AG10803 (cell line): Measurements from ENCODE around the gene FCHSD1.
A peak's percentile ranks its signal among the peaks of the same experiment; 100 is the strongest.

Source experiments
- DNase-seq: peaks from one replicate; pipeline ENCODE4 v3.0.0; 2010; ENCODE audit warnings: low read depth
- H3K4me3 ChIP-seq: 2 replicates; pipeline ENCODE4 v1.5.1; 2011; ENCODE audit warnings: mild to moderate bottlenecking, low read length, control low read depth
- TF ChIP-seq, protein P1 (sequence below): conservative IDR thresholded peaks from 2 replicates; pipeline ENCODE4 v1.5.1; 2011; ENCODE audit warnings: mild to moderate bottlenecking, low read length, control low read depth, inconsistent platforms

Gene FCHSD1

DNA sequence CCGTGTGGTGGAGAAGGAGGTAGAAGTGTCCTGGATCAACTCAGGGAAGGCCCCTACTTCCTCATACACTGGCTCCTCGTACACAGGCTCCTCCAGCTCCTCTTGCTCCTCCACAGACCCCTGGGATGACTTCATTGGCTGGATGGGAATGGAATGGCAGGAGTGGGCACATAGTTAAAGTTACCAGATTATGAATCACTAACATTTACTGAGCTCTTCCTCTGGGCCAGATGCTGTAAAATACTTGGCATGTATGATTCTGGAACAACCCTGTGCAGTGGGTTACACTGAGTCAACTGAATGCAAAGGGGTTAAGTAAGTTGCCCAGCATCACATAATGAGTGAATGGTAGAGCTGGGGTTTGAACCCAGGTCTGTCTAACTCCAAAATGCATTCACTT, 3.1 kb upstream of the FCHSD1 start:
- TF ChIP-seq, protein P1, sequence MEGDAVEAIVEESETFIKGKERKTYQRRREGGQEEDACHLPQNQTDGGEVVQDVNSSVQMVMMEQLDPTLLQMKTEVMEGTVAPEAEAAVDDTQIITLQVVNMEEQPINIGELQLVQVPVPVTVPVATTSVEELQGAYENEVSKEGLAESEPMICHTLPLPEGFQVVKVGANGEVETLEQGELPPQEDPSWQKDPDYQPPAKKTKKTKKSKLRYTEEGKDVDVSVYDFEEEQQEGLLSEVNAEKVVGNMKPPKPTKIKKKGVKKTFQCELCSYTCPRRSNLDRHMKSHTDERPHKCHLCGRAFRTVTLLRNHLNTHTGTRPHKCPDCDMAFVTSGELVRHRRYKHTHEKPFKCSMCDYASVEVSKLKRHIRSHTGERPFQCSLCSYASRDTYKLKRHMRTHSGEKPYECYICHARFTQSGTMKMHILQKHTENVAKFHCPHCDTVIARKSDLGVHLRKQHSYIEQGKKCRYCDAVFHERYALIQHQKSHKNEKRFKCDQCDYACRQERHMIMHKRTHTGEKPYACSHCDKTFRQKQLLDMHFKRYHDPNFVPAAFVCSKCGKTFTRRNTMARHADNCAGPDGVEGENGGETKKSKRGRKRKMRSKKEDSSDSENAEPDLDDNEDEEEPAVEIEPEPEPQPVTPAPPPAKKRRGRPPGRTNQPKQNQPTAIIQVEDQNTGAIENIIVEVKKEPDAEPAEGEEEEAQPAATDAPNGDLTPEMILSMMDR, result no peak
- peak; percentile 89 for DNase-seq
- H3K4me3 ChIP-seq, result no peak overlapping the region

DNA sequence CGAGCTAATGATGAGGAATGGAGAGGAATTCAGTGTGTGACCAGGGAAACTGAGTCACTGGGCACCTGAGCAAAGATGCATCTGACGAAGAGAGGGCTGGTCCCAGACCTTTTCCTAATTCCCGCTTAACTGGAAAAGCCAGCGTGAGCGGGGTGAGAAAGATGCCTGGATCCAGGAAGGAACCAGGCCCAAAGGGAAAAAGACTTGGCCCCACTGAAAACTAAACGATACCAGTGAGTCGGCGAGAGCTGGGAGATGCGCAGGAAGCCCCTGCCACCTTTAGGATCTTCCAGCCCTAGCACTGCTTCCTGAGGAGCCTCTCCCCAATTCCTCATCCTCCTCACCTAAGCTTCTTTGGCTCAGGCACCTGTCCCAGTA, 499 bp upstream of the FCHSD1 start:
- no peak for DNase-seq
- TF ChIP-seq, protein P1, result no peak
- H3K4me3 ChIP-seq, result peak overlapping the region; percentile 84

DNA sequence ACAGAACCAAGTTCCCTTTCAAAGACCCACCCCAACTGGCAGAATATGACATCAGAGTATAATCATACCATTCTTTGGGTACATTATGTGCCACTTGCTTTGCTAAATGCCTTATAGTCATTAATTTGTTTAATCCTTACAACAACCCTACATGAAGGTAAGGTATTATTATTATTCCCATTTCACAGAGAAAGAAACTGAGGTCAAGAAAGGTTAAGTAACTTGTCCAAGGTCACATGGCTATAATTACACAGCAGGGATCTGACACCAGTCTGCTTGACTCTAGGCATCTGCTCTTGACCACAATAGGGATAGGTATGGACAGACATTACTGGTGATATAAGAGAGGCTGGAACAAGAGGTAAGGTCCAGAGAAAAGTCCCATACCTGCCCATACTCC, 1.2 kb downstream of the FCHSD1 start:
- DNase-seq, result no peak
- no peak overlapping the region for H3K4me3 ChIP-seq
- TF ChIP-seq, protein P1, result no peak

DNA sequence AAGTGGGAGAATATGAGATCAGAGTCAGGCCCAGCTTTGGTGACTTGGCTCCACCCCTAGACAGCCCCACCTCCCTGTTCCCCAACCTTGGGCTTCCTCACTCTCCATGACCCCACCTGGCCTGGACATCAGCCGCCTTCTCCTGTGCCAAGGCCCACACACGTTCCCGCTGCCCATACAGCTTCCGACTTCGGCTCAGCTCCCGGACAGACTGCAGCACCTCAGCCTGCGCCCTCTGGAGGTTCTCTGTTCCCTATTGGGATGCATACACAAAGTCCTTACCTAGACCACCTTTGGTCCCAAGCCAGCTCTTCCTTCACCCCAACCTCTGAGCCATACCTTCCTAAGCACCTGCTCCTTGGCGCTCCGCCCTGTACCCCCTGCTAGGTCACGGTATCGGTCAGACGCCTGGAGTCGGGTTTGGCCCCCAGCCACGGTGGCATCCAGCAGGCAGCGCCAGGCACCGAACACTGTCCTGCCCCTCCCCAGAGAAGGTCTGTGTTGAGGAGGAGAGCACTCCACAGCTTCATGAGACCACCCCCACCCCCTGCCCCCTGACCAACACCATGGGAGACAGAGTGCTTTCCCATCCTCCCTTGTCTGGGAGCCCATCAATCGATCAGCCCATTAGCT, 2.0 kb downstream of the FCHSD1 start:
- TF ChIP-seq, protein P1, result no peak
- DNase-seq, result no peak
- H3K4me3 ChIP-seq, result no peak overlapping the region

DNA sequence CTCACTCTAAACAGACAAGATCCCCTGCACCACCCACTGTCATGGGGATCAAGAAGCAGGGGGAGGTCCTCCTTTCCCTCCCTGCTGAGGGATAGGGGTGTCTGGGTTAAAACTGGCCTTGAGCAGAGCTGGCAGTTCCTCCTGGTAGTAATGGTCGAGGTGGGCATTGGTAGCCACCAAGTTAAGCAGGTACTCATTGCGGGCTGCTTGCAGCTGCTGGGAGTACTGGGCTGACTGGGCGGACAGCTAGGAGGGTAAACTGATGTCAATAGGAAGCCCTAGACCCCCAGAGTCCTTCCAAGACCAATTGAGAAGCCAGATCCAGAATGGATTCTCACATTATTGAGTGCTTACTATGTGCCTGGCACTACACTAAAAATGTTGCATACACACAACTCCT, 3.4 kb downstream of the FCHSD1 start:
- DNase-seq, result no peak
- H3K4me3 ChIP-seq, result no peak overlapping the region
- TF ChIP-seq, protein P1, result no peak

DNA sequence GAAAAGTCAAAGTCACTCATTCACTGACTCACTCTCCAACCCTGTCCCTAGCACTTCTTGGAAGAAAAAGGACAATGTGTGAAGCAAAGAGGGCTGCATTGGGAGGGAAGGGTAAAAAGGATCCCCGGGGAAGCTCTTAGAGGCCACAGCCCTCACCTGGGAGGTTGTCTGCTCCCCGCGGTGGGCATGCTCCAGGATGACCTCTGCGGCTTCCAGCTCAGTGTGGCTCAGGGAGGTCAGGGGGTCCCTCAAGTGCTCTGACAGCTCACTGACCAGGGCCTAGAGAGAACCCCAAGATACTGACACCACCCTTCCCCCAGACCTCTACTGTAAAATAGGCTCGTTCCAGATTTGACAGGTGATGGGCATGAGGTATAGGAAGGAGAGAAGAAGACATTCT, 4.0 kb downstream of the FCHSD1 start:
- no peak for DNase-seq
- TF ChIP-seq, protein P1, result no peak
- H3K4me3 ChIP-seq, result no peak overlapping the region

DNA sequence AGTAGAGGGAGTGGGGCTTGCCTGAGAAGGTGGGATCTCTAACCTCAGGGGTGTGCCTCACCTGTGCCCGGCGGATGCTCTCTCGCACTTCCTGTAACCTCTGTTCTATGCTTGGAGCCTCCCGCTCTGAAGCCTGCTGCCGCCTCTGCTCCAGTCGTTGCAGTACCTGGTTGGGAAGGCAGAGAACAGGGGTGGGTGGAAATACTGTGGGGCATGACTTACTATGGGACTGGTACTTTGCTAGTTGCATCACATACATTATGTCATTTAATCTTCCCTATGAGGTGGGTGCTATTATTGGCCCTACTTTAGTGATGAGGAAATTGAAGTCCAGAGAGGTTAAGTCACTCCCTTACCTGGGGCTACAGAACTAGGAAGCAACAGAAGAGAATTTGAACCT, 5.2 kb downstream of the FCHSD1 start:
- no peak overlapping the region for H3K4me3 ChIP-seq
- DNase-seq, result no peak
- TF ChIP-seq, protein P1, result no peak
